K562 (cell line): ENCODE data around the gene OGFR. TPM values are rescaled to one million over a fixed set of nuclear protein-coding genes. Genes with fewer than 3 reads are reported as not detected.

Source experiments
- ARID3A ChIP-seq: IDR thresholded peaks from 2 replicates; pipeline ENCODE4 v1.6.1; 2012; ENCODE audit warnings: low read depth, low read length, improper control_type of control experiment, borderline replicate concordance
- CBFA2T3 ChIP-seq: fragments of 450-650 bp; IDR thresholded peaks from 2 replicates; pipeline ENCODE4 v1.6.1; 2017
- CBX2 ChIP-seq: fragments of 200-600 bp; sonication (generic); IDR thresholded peaks from one replicate; pipeline ENCODE4 v1.6.1; 2012; ENCODE audit warnings: mild to moderate bottlenecking, low read length, inconsistent platforms; ENCODE audit not compliant: insufficient read depth, poor library complexity, severe bottlenecking
- DEAF1 ChIP-seq: fragments of 450-650 bp; formaldehyde crosslinking; IDR thresholded peaks from 2 replicates; pipeline ENCODE4 v1.4.0; 2020; ENCODE audit warnings: mild to moderate bottlenecking, moderate library complexity
- ETV5 ChIP-seq: sonication (generic); formaldehyde crosslinking; IDR thresholded peaks from 2 replicates; pipeline ENCODE4 v1.4.0; 2020; ENCODE audit warnings: low read depth, mild to moderate bottlenecking, missing genetic modification reagents
- HNRNPK ChIP-seq: fragments of 200-400 bp; formaldehyde crosslinking; IDR thresholded peaks from one replicate; pipeline ENCODE4 v1.6.1; 2018; ENCODE audit warnings: mild to moderate bottlenecking, low read depth, low read length; ENCODE audit not compliant: poor library complexity, severe bottlenecking
- MNT ChIP-seq, 2 experiments: fragments of 450-650 bp; conservative IDR thresholded peaks; 2 replicates each; pipeline ENCODE4 v1.6.1; 2017; ENCODE audit warnings: mild to moderate bottlenecking in 2 of 2, moderate library complexity in 2 of 2
- PHF20 ChIP-seq: fragments of 450-650 bp; IDR thresholded peaks from 2 replicates; pipeline ENCODE4 v1.6.1; 2018; ENCODE audit not compliant: partially characterized antibody
- PRPF4 ChIP-seq: fragments of 200-400 bp; formaldehyde crosslinking; IDR thresholded peaks from one replicate; pipeline ENCODE4 v1.6.1; 2017; ENCODE audit warnings: low read length, low read depth, mild to moderate bottlenecking; ENCODE audit not compliant: insufficient read depth, poor library complexity, severe bottlenecking
- RREB1 ChIP-seq: fragments of 250-450 bp; sonication (Bioruptor Pico); IDR thresholded peaks from 2 replicates; pipeline ENCODE4 v1.4.0; 2020
- U2AF1 ChIP-seq: fragments of 200-400 bp; formaldehyde crosslinking; optimal IDR thresholded peaks from 2 replicates; pipeline ENCODE3; 2017; ENCODE audit warnings: mild to moderate bottlenecking, low read depth, low read length, moderate library complexity
- ZBTB9 ChIP-seq: fragments of 450-650 bp; formaldehyde crosslinking; IDR thresholded peaks from 2 replicates; pipeline ENCODE4 v1.4.0; 2020; ENCODE audit warnings: mild to moderate bottlenecking, moderate library complexity
- ZNF277 ChIP-seq: fragments of 250-450 bp; sonication (Bioruptor Pico); IDR thresholded peaks from 2 replicates; pipeline ENCODE4 v1.8.0; 2022; ENCODE audit warnings: inconsistent platforms, mild to moderate bottlenecking, moderate library complexity, borderline replicate concordance
- polyA plus RNA-seq, 8 experiments: library from polyadenylated mRNA; depleted of rRNA in 4 of 8; stranded (reverse) in 5 of 8; unstranded in 3 of 8; fragments of >200 nt; fragmentation: Nextera tagmentation in 2 of 8; fragmentation: Illumina TruSeq in 1 of 8; extraction: Ambion mirVana in 2 of 8; extraction: Trizol in 1 of 8; gene quantifications; 2 replicates each; pipeline versions ENCODE4 v1.2.1 to v1.2.3, GENCODE V29; 2011 to 2014; ENCODE audit warnings: inconsistent platforms in 1 of 8, missing spikeins in 1 of 8
- total RNA-seq, 7 experiments: library from RNA; depleted of rRNA in 6 of 7; stranded (reverse); fragments of >200 nt in 6 of 7; fragmentation: Illumina TruSeq in 2 of 7; extraction: Trizol in 2 of 7; gene quantifications; 2 replicates each; pipeline versions ENCODE4 v1.2.1 to v1.2.3, GENCODE V29; 2011 to 2021; ENCODE audit warnings: low replicate concordance in 1 of 7

Gene OGFR
- total and polyA plus RNA-seq, 9 of the 15 experiments (the other 6 are each of a cell fraction or from before 2014, with no cell fraction given): 0.39 to 56.3 (median 17.5) TPM

GRCh38 chr20:62804627-62805154 is at the start of gene OGFR (continued):
- no peak for TF ChIP-seq ZNF277
- no peak for TF ChIP-seq ZBTB9 (CRISPR knock-in tag)
- no peak for TF ChIP-seq U2AF1
- peak; percentile 49 for TF ChIP-seq PHF20
- no peak for TF ChIP-seq RREB1 (CRISPR knock-in tag)
- TF ChIP-seq CBFA2T3: no peak
- no peak for TF ChIP-seq PRPF4
- peak; percentile 11 for TF ChIP-seq HNRNPK
- TF ChIP-seq MNT (conservative IDR thresholded peaks at IDR 0.05): peak in 1 of 2 experiments; percentile 49; a peak in 1 of 4 replicates
- TF ChIP-seq DEAF1: no peak
- no peak for TF ChIP-seq ARID3A
- TF ChIP-seq CBX2: no peak
- TF ChIP-seq ETV5 (CRISPR knock-in tag): no peak
